HG03432 (cell line): ENCODE data around the gene DEPDC1B.
"Not testable (repeated sequence)": the region's sequence is repeated elsewhere in the genome, so short reads cannot be mapped to it uniquely, and the experiment has no call there.

Experiments
- ATAC-seq: cut with Tn5 transposase; IDR thresholded peaks from one replicate; pipeline ENCODE4 v1.9.1; 2021; ENCODE audit warnings: mild to moderate bottlenecking, moderate library complexity; ENCODE audit not compliant: unreplicated experiment

DEPDC1B gene

DNA sequence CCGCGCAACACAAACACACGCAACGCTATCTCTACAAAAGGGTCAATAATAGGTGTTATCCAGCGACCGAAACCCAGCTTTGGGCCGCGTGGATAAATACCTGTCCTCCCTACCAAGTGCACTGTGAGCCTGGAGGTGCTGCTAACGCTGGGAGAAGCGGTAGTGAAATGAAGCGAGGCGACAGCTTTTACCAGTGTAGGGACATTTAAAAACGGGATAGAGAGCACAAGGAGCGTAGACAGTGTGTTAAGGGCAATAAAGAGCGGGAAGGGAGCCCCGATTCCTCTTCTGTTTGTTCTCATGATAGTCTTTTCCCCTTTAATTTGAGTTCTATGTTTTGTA, 421 bp upstream of the DEPDC1B start:
- peak; percentile 18 for ATAC-seq

DNA sequence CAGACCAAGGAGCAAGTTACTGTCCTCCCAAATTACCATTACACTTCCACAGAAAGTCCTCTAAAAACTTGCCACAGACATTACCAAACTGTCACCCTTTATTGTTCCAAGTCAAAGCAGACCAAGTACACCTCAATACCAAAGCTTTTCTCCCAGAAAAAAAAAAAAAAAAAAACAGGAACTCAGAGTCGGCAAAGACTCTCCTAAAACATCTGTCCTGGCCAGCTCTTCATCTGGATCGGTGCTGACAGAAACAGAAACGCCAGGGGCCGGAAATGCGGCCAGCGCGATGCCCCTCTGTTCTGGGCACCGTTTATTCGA, 718 bp downstream of the DEPDC1B start:
- ATAC-seq: no peak

DNA sequence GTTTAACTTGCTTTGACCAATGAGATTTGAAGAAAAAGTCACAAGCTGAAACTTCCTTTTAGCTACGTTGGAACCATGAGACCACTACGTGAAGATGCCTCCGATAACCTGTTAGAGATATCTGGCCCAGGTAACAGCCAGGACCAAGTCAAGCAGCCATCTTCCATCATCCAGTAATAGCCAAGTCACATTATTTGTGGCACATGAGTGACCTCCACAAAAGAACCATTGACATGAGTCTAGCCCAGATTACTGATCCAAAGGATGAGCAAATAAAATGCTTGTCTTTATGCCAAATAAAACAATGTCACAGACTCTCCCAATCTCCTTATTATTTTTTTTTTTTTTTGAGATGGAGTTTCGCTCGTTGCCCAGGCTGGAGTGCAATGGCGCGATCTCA, 1.6 kb downstream of the DEPDC1B start:
- ATAC-seq: no peak

DNA sequence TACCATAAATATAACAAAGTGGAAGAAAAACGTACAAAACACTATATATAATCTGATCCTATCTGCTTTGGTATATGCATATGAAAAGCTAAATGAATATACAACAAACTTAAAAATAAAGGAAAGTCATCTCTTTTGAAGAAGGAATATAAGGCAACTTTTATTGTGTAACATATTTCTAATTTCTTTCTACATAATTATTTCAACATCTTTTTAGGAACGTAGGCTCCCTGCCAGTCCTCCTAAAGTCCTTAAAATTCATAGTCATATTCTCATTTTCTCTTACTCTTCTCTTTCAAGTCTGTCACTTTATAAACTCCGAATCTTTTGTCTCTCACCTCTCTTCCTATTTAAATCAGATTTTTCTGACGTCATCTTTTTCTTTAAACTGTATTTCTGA, 9.6 kb downstream of the DEPDC1B start:
- no peak for ATAC-seq

DNA sequence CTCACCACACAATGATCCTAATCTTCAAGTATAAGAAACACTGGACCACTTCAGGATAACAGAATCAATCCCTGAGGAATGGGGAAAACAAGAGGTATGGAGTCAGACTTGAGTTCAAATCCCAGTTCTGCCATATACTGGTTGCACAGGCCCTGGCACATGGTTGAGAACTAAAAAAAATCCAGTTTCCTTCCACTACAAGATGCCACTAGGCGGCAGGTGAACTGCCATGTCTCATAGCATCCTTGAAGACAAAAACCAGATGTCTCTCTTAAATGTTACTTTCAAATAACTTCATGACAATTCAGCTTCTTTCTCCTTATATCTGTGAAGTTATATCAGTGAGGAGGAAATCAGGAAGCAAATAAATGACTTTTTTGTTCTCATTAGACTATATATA, 11.0 kb downstream of the DEPDC1B start:
- no peak for ATAC-seq

DNA sequence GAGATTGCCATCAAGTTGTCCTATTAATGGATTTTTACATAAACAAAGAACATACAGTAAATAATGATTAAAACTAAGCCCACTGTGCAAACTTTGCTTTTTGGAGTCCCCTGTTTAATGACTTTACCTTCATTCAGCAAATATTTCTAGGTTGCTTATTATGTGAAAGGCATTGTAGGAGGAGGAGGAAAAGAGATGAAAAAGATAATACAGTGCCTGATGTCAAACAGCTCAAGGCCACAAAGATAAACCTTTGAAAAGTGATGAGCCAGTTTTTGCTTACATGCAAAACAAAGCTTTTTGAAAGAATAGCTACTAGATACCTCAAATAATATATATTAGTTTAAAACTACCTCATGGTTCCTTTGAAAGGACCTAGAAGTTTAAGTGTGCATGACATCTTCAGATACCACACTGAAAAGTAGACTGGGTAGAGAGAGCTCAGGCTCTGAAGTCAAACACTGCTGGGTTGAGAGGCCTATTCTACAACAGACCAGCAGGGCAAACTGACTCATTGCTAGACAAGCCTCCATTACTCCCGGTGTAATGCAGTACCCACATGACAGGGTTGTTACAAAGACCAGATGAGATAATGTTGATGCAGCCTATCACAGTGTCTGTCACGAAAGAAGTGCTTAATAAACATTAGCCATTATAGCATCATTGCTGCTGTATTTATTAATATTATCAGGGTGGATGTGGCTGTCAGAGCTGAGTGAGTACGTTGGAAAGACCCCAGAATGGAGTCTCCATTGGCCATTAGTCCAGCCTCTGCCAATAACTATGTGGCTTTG, 11.8 kb downstream of the DEPDC1B start:
- peak; percentile 94 for ATAC-seq

DNA sequence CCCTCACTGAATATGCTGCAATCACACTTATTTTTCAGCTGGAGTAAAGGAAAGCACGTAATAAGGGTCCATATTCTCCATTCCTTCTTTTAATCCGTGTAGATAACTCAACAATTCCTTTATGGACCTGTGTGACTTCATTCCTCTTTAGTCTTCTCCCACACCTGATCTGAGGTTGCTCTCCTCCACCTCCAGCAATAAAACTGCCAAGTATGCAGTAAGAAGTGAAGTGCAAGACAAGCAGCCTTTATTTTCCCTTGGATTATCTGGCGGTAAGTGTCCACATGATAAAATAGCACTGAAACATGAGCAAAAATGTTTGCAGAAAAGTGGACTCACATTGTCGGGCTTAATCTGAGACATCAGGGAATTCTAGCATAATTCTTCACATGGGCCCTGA, 13.8 kb downstream of the DEPDC1B start:
- ATAC-seq: no peak

DNA sequence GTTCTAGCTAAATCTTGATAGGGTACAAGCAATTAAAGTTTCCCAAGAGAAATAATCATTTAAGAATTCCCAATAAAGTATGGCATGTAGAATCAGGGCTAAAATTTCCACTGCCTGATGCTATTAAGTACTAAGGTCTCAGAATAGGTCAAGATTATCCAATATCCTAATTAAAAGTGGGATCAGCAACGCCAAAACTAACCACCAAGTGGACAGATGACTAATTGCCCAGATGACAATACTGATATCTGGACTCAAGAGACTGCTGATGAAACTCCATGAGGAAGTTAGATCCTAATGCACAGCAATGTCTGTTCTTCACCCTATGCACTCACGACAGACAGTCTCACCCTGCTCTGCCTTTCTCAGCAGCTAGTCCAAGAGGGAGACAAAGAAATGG, 14.3 kb downstream of the DEPDC1B start:
- no peak for ATAC-seq

DNA sequence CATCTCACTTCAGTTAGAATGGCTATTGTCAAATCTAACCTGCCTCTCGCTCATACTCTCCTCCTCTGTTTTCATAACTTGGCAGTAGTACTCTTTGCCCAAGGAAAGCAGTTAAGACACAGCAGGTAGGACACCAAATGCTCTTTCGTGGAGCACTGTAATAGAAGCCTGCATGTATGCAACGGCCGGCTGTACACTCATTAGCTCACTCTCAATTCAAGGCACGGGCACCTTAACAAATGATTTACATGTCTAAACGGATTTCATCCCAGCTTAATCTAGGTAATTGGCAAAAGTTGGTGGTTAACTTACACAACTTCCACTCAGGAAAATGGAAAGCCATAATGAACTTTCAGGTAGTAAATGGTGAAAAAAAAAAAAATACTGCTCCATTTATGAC, 14.9 kb downstream of the DEPDC1B start:
- ATAC-seq: no peak

DNA sequence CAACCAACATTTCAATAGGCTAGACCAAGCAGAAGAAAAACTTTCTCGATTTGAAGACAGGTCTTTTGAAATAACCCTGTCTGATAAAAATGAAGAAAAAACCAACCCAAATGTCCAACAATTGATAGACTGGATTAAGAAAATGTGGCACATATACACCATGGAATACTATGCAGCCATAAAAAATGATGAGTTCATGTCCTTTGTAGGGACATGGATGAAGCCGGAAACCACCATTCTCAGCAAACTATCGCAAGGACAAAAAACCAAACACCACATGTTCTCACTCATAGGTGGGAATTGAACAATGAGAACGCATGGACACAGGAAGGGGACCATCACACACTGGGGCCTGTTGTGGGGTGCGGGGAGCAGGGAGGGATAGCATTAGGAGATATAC, 18.0 kb downstream of the DEPDC1B start:
- ATAC-seq: not testable (repeated sequence)

DNA sequence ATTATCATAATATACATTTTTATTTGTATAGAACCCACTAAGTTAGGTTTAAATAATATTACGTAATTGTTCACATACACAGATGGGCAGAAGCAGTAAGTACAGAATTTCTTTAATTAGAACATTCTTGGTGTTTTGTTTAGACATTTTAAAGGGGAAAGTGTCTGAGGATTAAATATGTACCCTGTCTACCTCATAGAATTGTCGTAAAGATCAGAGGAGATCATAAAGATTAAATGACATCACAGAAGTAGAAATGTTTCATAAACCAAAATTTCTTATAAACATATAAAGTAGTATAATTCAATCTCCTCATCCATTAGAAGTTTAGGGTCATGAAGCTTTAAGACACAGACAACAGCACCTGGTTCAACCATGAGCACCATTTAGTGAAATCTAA, 20.1 kb downstream of the DEPDC1B start:
- ATAC-seq: no peak

DNA sequence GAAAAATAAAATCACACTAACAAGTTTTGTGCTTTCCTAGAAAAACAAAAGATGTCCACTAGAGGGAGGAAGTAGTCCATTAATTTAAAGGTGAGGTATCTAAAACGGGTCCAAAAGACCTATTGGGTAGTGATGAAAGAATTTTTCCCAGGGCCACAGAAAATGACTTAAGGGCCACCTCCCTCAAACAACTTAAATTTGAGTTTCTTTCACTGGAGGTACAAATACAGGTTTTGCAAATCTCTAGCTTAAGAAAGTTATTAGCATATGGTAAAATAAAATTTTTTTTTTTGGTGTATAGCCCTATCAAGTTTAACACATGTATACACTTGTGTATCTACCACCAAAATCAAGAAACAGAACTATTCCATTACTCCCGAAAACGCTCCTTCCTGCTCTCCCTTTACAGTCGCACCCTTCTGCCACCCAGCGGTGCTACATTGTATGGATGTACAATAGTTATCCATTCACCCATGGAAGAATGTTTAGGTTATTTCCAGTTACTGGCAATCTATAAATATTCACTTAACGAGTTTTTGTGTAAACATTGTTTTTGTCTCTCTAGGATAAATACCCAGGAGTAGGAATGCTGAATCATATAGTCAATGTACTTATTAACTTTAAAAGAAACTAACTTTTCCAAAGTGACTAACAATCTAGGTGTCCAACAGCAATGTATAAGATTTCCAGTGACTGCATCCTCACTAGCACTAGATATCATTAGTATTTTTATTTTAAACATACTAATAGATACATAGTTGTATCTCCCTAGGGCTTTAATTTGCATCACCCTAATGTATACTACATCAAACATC, 21.9 kb downstream of the DEPDC1B start:
- ATAC-seq: peak; percentile 79

DNA sequence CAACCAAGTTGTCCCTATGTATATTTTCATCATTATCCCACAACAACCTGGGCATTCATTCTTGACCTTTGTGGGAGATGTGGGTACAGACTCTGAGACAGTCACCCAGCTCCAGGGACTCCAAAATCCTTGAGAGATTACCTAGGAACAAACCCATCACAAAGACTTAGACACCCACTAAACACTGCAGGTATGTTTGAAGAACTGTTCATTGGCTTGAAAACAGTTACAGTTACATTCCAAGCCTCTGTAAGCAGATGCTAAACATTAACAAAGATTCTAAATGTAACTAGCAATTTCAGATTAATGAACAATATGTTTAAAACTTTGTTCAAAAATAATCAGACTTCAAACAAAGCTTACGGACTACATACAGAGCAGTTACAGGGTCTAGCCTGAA, 24.7 kb downstream of the DEPDC1B start:
- no peak for ATAC-seq

DNA sequence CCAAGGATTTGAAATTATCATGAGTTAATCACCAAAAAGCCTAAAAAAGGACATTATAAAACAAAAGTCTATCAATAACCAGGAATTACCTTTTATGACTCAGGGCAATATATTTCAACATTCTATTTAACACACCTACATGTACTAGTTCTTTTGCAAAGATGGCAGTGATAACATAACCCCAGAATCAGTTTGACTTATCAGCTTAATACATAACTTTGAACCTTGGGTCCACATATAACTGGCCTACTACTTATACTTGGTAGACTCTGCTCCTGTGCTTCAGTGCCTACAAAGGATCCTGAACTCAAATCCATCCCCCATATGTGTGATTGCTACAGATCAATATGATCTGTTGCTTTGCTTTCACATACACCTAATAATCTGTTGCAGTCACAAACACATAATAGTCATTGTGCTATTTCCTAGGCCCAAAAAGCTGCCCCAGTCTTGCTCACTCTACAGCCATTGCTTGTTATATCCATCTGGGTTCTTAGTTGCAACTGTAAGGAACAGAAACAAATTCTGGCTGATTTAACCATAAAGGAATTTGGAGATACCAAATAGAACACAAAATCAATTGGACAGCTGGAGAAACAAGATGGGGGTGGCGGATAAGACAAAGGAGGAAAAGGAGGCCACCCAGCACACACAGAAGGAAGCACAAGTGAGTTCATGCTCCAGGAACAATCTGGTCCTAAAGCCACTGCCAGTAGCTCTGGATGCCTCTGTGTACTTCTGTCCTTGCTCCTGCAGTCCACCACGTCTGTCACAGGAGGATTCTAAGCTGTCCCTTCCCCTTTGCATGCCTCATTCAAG, 25.5 kb downstream of the DEPDC1B start:
- no peak for ATAC-seq

DNA sequence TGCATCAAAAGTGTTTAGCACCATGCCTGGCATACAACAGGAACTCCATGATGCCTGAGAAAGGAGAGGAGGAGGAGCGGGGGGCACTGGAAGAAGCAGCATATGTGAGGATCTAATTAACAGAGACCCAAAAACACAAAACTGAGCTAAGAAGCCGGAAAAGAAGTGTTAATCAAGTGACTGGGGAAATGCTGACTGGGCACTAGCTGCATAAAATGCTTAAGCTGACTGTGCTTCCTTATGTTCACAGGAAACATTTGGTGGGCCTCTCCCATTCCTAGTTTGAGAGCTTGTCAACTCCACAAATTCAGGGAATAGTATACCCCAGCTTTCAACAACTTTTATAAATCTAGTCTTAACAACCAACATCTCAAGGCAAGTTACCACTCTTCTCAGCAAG, 26.6 kb downstream of the DEPDC1B start:
- ATAC-seq: no peak

DNA sequence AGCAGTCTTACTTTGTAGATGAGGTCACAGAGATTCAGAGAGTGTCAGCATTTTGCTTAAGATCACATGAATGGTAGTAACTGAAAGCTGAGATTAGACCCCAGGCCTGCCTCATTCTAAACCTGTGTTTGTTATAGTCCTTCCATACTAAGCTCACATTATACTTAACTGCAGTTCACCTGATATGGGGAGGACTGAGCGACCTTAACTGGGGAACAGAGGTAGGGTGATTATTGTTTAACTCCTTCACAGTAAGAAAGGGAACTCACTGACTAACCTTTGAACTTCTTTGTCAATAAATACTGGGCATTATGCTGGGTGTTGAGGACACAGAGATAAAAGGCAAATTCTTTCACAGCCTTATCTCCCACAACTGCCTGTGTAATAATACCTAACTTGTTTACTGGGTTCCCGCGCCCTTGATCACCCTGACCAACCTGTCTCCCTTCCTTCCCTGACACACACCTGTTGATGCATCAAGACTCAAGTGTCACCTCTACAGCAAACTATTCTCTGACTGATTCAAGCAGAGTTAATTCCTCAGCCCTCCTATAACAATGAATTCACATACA, 27.2 kb downstream of the DEPDC1B start:
- no peak for ATAC-seq

DNA sequence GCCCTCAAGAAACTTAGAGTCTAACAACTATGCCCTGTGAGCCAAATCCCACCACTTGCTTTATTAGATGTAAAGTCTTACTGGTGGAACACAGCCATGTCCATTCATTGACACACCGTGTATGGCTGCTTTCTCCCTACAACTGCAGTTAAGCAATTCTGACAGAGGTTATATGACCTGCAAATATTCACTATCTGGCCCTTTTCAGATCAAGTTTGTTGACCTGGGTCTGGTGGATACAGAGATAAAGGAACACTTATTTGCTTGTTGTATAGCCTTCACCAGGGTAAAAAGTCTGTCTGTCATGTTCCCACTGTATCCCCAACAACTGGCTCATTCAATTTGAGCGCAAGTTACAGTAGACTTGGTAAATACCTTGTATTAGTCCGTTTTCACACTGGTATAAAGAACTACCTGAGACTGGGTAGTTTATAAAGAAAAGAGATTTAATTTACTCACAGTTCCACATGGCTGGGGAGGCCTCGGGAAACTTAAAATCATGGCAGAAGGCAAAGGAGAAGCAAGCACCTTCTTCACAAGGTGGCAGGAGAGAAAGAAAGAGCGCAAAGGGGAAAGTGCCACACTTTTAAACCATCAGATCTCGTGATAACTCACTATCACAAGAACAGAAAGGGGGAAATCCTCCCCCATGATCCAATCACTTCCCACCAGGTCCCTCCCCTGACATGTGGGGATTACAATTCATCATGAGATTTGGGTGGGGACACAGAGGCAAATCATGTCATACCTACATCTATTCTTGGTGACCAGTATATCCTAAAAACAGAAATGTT, 27.9 kb downstream of the DEPDC1B start:
- no peak for ATAC-seq

DNA sequence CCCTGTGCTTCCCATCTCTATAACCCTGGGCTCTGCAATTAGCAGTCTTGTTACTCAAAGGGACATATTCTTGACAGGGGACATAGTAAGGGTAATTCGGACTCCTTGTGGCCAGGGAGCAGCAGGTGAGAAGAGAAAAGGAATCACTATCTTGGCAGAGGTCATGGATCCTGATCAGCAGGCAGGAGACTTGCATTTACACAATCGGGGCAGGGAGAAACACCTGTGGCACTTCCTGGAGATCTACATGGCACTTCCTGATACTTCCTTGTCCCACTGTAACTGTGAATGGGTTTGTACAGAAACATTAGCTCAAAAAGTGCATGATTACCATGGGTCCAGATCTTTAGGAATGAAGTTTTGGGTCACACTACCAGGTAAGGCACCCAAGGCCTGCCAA, 29.2 kb downstream of the DEPDC1B start:
- no peak for ATAC-seq

DNA sequence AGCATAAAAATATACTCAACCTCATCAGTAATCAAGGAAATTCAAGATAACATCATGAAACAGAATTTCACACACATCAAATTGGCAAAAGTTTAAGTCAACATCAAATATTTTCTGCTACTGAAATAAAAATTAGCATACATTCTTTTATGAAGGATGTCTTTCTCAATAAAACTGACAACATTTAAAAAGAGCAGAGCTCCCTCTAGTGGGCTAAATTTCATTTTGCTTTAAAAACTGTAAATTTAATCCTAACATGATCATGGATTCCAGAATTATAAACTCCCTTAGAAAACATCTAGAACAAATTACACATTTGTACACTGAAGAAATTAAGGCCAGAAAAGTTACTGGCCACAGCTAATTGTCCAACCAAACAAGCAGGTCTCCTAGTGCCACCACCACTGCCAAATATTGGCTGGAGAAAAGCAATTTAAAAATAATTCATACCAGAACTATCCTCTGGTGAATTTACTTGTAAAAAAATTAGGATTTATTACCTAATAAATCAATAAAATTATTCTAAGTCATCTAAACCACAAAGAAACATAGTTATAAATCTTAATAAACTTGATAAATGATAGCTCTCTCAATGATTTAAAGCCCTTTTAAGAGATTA, 31.2 kb downstream of the DEPDC1B start:
- ATAC-seq: no peak
